CD14-positive monocyte (primary cell): ENCODE data around the gene PKP4. TPM values are rescaled to one million over a fixed set of nuclear protein-coding genes. Genes with fewer than 3 reads are reported as not detected.

Source experiments
- DNase-seq, 3 donors: peaks; one replicate each; pipeline ENCODE4 v3.0.0-alpha.2; 2011 to 2022
- H2AFZ ChIP-seq: 2 replicates; pipeline ENCODE4 v1.6.0; 2012; ENCODE audit warnings: mild to moderate bottlenecking, low read depth, low read length, inconsistent platforms; ENCODE audit not compliant: insufficient read depth, poor library complexity, severe bottlenecking
- H3K27ac ChIP-seq, 2 donors: 1 replicate in 1 of 2; 2 replicates in 1 of 2; pipeline ENCODE4 v1.5.1; 2012 to 2013; ENCODE audit warnings: low read length in 2 of 2, control low read depth in 1 of 2, inconsistent platforms in 1 of 2, low read depth in 1 of 2, mild to moderate bottlenecking in 1 of 2
- H3K27me3 ChIP-seq, 2 donors: one replicate each; pipeline versions ENCODE4 v1.6.0 to v1.6.1; 2011 to 2013; ENCODE audit warnings: low read length in 2 of 2; ENCODE audit not compliant: control insufficient read depth in 2 of 2, insufficient read depth in 2 of 2
- H3K36me3 ChIP-seq, 2 donors: replicated peaks in 1 of 2; 1 replicate in 1 of 2; 2 replicates in 1 of 2; pipeline versions ENCODE4 v1.5.1 to v1.6.1; 2012 to 2013; ENCODE audit warnings: low read length in 2 of 2, control low read depth in 1 of 2, inconsistent platforms in 1 of 2, mild to moderate bottlenecking in 1 of 2; ENCODE audit not compliant: insufficient read depth in 2 of 2, control insufficient read depth in 1 of 2
- H3K4me1 ChIP-seq, 2 donors: 1 replicate in 1 of 2; 2 replicates in 1 of 2; pipeline versions ENCODE4 v1.5.1 to v1.6.1; 2012 to 2013; ENCODE audit warnings: low read length in 2 of 2, control low read depth in 1 of 2, inconsistent platforms in 1 of 2, mild to moderate bottlenecking in 1 of 2, moderate library complexity in 1 of 2; ENCODE audit not compliant: insufficient read depth in 2 of 2, control insufficient read depth in 1 of 2
- H3K4me2 ChIP-seq: replicated peaks from 2 replicates; pipeline ENCODE3; 2012; ENCODE audit warnings: low read length, moderate library complexity, mild to moderate bottlenecking; ENCODE audit not compliant: poor library complexity, severe bottlenecking; ENCODE audit errors: extremely low read depth
- H3K4me3 ChIP-seq, 3 experiments: fragments of 200-600 bp in 1 of 3; sonication (generic) in 1 of 3; replicated peaks in 1 of 3; 1 replicate in 2 of 3; 2 replicates in 1 of 3; pipeline ENCODE4 v1.5.1; 2011 to 2013; ENCODE audit warnings: low read length in 3 of 3, mild to moderate bottlenecking in 3 of 3, control low read depth in 2 of 3, low read depth in 2 of 3, inconsistent platforms in 1 of 3, moderate library complexity in 1 of 3
- H3K79me2 ChIP-seq: 2 replicates; pipeline ENCODE4 v1.6.0; 2012; ENCODE audit warnings: mild to moderate bottlenecking, control low read depth, inconsistent platforms, low read length, moderate library complexity; ENCODE audit not compliant: insufficient read depth
- H3K9ac ChIP-seq: 2 replicates; pipeline ENCODE4 v1.6.0; 2017; ENCODE audit warnings: low read length, mild to moderate bottlenecking; ENCODE audit not compliant: insufficient read depth, poor library complexity, severe bottlenecking
- H3K9me3 ChIP-seq, 2 donors: replicated peaks in 1 of 2; 1 replicate in 1 of 2; 2 replicates in 1 of 2; pipeline versions ENCODE4 v1.5.1 to v1.6.1; 2012 to 2013; ENCODE audit warnings: low read length in 2 of 2, control low read depth in 1 of 2; ENCODE audit not compliant: control insufficient read depth in 1 of 2, insufficient read depth in 1 of 2
- H4K20me1 ChIP-seq: 2 replicates; pipeline ENCODE4 v1.6.0; 2012; ENCODE audit warnings: mild to moderate bottlenecking, low read length, control low read depth, moderate library complexity; ENCODE audit not compliant: insufficient read depth
- H3K27ac Mint-ChIP-seq, 7 donors: one replicate each; pipeline ENCODE4 v1.8.0; 2020; ENCODE audit warnings: mild to moderate bottlenecking in 7 of 7, mixed read lengths in 7 of 7, moderate library complexity in 6 of 7, inconsistent platforms in 2 of 7
- H3K27me3 Mint-ChIP-seq, 3 donors: one replicate each; pipeline ENCODE4 v1.8.0; 2021 to 2022; ENCODE audit warnings: low read depth in 3 of 3, mild to moderate bottlenecking in 3 of 3, mixed read lengths in 3 of 3, moderate library complexity in 3 of 3, inconsistent platforms in 1 of 3
- H3K36me3 Mint-ChIP-seq, 2 donors: one replicate each; pipeline ENCODE4 v1.8.0; 2020; ENCODE audit warnings: mixed read lengths in 2 of 2, inconsistent platforms in 1 of 2, mild to moderate bottlenecking in 1 of 2
- H3K4me1 Mint-ChIP-seq: one replicate; pipeline ENCODE4 v1.8.0; 2020; ENCODE audit warnings: mild to moderate bottlenecking, mixed read lengths
- H3K4me3 Mint-ChIP-seq, 2 donors: one replicate each; pipeline ENCODE4 v1.8.0; 2020; ENCODE audit warnings: mild to moderate bottlenecking in 2 of 2, mixed read lengths in 2 of 2, moderate library complexity in 1 of 2
- H3K9me3 Mint-ChIP-seq, 7 donors: one replicate each; pipeline ENCODE4 v1.8.0; 2020 to 2022; ENCODE audit warnings: mixed read lengths in 7 of 7, mild to moderate bottlenecking in 6 of 7, moderate library complexity in 6 of 7, inconsistent platforms in 2 of 7
- WGBS: methylation state at CpG from one replicate; pipeline ENCODE4 v1.1.5; 2013; ENCODE audit warnings: missing lambda C conversion rate; ENCODE audit not compliant: insufficient coverage; 5-methylcytosine and 5-hydroxymethylcytosine counted together
- intact Hi-C, 2 donors: fragments of 100-400 bp; cut with micrococcal nuclease; formaldehyde crosslinking; loops; one replicate each; pipeline versions ENCODE4 v1.15.0 to v1.15.1; 2023
- polyA plus RNA-seq, 3 donors: library from polyadenylated mRNA; depleted of rRNA in 1 of 3; unstranded in 2 of 3; stranded (reverse) in 1 of 3; fragments of 300-500 nt in 2 of 3; fragments of >200 nt in 1 of 3; fragmentation: Illumina TruSeq in 2 of 3; gene quantifications; 1 replicate in 2 of 3; 2 replicates in 1 of 3; pipeline ENCODE4 v1.2.3, GENCODE V29; 2012 to 2021
- small RNA-seq: library from RNA; depleted of rRNA; stranded (forward); fragments of <200 nt; gene quantifications from one replicate; pipeline ENCODE3, GENCODE V24; 2012; ENCODE audit warnings: low read depth; ENCODE audit not compliant: insufficient read length
- TF ChIP-seq, protein P1 (sequence below): fragments of 200-600 bp; IDR thresholded peaks from one replicate; pipeline ENCODE4 v1.8.0; 2022; ENCODE audit warnings: antibody characterized with exemption, mild to moderate bottlenecking

The PKP4 gene
- polyA plus RNA-seq, 3 donors = 0.33 to 9.4 (median 0.73) TPM

DNA sequence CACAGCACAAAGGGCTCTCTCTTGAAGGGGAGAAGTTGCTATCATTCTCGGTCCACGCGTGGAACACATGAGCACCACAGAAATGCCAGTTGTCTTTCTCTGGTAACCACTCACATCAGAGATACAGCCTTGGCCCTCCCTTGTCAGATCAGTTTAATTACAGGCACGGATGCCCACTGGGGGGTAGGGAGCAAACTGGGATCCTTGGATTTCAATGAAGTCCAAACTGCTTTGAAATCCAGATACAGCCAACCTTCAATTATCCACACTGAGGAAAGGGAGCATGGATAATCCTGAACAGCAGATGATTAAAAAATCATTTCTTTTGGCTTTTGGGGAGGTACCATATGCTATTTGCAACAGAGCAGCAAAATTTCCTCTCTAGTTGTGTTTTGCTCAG, 274.6 kb downstream of the PKP4 start:
- Histone ChIP-seq H3K9me3 (no peaks in the 10 kb centered on the region), H3K36me3 (no peaks in the 10 kb centered on the region), H3K4me1 (no peaks in the 10 kb centered on the region), H3K4me3 (no peak overlapping the region), H3K4me2 (no peak overlapping the region), H3K27me3 (no peaks in the 10 kb centered on the region), H3K9ac (no peak overlapping the region), H2AFZ (no peak overlapping the region), H4K20me1 (no peaks in the 10 kb centered on the region), H3K27ac (no peak overlapping the region), H3K79me2 (no peaks in the 10 kb centered on the region)
- DNase-seq = no peak
- Mint-ChIP-seq H3K4me3 (no peak overlapping the region), H3K36me3 (no peaks in the 10 kb centered on the region), H3K27me3 (peaks cover 0 to 3% (median 2%) of the 10 kb centered on the region in 3 donors), H3K27ac (no peak overlapping the region), H3K4me1 (no peaks in the 10 kb centered on the region), H3K9me3 (no peaks in the 10 kb centered on the region)
- TF ChIP-seq, protein P1, sequence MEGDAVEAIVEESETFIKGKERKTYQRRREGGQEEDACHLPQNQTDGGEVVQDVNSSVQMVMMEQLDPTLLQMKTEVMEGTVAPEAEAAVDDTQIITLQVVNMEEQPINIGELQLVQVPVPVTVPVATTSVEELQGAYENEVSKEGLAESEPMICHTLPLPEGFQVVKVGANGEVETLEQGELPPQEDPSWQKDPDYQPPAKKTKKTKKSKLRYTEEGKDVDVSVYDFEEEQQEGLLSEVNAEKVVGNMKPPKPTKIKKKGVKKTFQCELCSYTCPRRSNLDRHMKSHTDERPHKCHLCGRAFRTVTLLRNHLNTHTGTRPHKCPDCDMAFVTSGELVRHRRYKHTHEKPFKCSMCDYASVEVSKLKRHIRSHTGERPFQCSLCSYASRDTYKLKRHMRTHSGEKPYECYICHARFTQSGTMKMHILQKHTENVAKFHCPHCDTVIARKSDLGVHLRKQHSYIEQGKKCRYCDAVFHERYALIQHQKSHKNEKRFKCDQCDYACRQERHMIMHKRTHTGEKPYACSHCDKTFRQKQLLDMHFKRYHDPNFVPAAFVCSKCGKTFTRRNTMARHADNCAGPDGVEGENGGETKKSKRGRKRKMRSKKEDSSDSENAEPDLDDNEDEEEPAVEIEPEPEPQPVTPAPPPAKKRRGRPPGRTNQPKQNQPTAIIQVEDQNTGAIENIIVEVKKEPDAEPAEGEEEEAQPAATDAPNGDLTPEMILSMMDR = no peak
- intact Hi-C loops = no loop called here
- WGBS = no CpG with 5 or more reads among the region's 4 CpGs

Small RNAs within 50 kb of the gene (small RNA-seq; reads per million reads assigned to genes)
- gene AC005042.3 = not detected
- gene RN7SL393P = not detected

Other genes starting within 250 kb of the PKP4 start
- not detected for gene CCDC148, start 199 bp upstream of the PKP4 start, polyA plus RNA-seq